Omental fat pad (tissue), 4 donors: ENCODE data around the gene PCCA. TPM values are rescaled to one million over a fixed set of nuclear protein-coding genes. Genes with fewer than 3 reads are reported as not detected.

Source experiments
- ATAC-seq: fragments of 150-250 bp; one replicate; pipeline ENCODE4 v1.9.1; 2016; ENCODE audit warnings: mild to moderate bottlenecking, moderate library complexity; ENCODE audit not compliant: low FRiP score
- DNase-seq: peaks from one replicate; pipeline ENCODE4 v3.0.0-alpha.2; 2019; ENCODE audit warnings: low spot score
- total RNA-seq, 4 donors: library from RNA; depleted of rRNA; stranded (reverse); fragments of >200 nt; gene quantifications; one replicate each; pipeline ENCODE4 v1.1.0, GENCODE V29; 2016
- TF ChIP-seq, protein P1 (sequence below), 3 donors: fragments of 450-650 bp; IDR thresholded peaks; one replicate each; pipeline ENCODE4 v1.5.1; 2016 to 2017; ENCODE audit warnings: antibody characterized with exemption in 3 of 3, mild to moderate bottlenecking in 3 of 3, moderate library complexity in 2 of 3

PCCA gene
- total RNA-seq, 4 donors from 2014 or later: 27.5 to 61.6 (median 49.2) TPM

DNA sequence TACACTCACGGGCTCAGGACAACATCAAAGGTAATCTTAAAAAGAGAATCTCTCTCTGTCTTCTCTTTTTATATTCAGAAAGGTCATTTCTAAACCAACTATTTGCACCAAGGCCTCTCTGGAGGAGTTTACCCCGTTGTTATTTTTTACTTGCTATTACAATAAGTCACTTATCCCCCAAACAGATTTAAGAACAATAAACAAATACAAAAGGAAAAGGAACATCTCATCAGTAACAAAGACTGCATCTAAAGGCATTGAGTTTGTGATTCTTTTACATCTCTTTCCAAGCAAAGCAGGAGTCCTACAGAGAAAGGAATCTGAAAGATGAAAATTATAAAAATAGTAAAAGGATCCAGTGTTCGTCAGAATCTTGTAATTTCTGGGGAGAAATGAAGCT is 424.3 kb downstream of the PCCA start:
- no peak for ATAC-seq
- TF ChIP-seq, protein P1, sequence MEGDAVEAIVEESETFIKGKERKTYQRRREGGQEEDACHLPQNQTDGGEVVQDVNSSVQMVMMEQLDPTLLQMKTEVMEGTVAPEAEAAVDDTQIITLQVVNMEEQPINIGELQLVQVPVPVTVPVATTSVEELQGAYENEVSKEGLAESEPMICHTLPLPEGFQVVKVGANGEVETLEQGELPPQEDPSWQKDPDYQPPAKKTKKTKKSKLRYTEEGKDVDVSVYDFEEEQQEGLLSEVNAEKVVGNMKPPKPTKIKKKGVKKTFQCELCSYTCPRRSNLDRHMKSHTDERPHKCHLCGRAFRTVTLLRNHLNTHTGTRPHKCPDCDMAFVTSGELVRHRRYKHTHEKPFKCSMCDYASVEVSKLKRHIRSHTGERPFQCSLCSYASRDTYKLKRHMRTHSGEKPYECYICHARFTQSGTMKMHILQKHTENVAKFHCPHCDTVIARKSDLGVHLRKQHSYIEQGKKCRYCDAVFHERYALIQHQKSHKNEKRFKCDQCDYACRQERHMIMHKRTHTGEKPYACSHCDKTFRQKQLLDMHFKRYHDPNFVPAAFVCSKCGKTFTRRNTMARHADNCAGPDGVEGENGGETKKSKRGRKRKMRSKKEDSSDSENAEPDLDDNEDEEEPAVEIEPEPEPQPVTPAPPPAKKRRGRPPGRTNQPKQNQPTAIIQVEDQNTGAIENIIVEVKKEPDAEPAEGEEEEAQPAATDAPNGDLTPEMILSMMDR (IDR thresholded peaks at IDR 0.05): no peak
- DNase-seq: no peak

DNA sequence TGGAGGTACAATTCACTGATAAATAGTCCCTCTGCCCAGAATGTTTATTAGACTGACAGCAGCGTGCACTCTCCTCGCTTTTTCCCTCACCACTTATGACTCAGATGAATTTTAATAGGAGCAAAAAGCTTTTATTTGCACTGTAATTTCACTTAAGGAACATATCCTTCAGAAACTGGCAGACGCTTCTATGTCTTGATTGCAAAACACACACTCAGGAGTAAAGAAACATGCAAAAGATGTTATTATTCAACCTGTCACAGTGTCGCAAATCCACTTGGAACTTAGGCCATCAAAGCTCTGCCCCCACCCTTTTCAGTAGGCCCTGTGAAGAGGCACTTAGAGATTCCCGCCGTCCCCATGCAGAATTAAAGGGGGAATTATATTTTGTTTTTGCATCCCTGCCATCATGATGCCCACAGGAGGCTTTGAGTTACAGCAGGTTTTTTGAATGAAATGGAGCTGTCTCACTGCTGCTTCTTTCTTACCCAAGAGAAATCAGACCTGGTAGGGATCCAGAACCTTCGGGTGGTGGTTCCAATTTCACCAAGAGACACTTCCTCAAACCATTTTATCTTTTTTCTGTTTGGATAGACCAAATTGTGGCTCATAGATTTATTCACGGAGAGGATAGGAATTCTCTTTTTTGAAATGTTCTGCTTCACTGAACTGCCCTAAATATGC is 425.2 kb downstream of the PCCA start:
- ATAC-seq: peak; percentile 68
- TF ChIP-seq, protein P1 (IDR thresholded peaks at IDR 0.05): no peak

DNA sequence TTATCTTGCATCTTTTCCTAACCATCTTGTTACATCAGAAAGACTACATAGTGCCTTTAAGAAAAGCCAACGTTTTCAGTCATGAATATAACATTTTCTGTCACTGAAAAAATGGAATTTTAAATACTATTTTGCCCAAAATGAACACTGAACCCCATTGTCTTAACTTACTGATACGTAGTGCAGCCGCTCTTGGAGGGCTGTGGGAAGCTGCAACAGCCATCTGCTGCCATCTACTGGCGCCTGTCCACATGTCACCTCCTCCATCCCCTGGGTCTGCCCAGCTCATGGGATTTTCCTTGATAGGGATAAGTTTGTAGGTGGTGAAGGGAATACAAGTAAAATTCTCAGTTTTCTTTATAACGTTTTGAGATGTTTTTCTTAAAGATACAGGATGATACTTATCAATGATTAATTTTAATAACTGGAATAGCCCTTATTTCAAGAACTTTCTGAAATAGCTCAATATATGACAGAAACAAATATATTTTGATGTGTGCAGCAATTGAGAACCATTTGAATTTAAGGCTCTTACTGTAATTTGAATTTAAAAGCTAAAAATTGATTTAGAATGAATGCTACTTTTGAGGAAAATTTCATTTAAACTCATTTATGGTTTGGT is 426.0 kb downstream of the PCCA start:
- ATAC-seq: peak; percentile 85
- peak; percentile 65 for DNase-seq
- TF ChIP-seq, protein P1 (IDR thresholded peaks at IDR 0.05): no peak

More for the DNA sequence above, 425.2 kb downstream of the PCCA start:
- DNase-seq: no peak

DNA sequence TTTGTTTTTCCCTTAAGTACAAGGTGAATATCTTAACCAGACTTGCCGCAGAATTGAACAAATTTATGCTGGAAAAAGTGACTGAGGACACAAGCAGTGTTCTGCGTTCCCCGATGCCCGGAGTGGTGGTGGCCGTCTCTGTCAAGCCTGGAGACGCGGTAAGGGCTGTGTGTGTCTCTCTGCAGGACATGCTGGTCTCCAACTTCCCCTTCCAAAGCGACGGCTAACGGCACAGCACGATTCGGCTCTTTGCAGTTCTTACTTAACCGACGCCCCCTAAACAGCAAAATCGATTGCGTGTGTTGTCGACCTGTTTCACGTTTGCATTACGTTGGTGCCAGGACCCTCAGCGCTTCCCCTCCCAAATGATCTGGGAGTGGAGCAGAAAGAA is 426.5 kb downstream of the PCCA start:
- DNase-seq (no peak), ATAC-seq (no peak)
- TF ChIP-seq, protein P1 (IDR thresholded peaks at IDR 0.05): no peak

DNA sequence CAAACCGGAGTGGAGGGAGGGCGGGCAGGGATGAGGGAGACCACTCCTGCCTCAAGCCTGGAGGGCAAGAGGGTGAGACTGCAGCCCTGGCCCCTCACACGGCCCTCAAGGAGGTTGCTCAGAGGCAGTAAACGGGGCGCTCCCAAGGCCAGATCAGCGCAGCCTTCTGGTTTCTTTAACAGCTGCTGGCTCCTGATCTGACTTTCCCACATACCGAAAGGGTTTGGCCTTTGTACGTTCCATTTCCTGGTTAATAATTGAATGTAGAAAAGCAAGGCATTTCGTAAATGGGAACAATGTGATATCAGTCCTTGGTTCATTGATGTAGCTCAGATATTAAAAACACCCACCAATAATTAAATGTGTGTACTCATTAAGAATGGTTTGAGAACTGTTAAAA is 428.2 kb downstream of the PCCA start:
- DNase-seq: no peak
- ATAC-seq: no peak
- TF ChIP-seq, protein P1 (IDR thresholded peaks at IDR 0.05): no peak

DNA sequence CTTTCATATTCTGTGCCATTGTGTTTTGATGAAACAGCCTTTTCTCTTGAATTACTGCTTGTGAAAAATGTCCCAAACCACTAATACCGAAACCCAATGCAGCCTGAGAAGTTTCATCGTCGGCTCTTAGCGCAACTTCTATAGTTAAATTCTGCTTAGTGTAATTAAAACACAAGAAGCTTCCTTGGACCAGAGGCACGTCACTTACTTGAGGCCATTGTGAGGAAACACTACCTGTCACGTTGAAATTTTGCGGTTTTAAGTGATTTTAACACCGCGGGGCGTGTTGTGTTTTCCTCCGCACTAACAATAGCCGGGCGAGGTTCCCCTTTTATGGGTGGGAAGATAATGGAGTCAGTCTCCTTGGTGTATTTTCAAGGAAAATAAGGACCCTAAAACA is 428.8 kb downstream of the PCCA start:
- TF ChIP-seq, protein P1 (IDR thresholded peaks at IDR 0.05): no peak
- no peak for DNase-seq
- ATAC-seq: no peak
